ENCODE data around the gene PDE6C.

PDE6C gene

DNA sequence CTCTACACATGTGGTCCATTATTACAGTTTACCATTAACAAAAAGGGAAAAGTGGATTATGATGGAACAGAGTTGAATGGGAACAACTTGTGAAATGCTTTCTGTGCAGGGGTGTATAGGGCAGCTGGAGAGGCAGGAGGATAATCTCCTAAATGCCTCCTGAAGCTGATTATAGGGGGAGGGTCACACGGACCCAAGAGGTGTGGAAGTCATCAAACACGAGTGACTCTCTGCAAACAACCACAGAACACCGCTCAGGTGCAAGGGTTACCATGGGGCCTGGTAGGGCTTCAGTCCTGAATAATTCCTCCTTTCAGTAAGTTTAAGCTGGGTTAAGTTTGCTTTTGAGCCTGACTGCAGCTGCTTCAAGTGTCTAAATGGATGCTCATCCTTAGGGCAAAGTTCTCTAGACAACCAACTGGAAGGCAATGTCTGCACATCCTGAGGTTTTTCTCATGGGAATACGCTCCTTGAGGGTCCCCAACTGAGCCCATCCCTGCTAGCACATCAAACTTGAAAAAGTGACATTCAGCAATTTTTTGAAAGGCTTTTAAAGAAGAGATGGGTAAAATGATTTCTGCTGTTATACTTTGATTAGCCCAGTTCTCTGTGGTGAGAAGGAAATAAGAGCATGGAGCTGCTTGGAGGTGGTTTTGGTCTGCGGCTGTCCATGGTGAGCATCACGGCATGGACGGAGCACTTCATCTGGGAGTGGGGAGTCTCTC, 1.9 kb downstream of the PDE6C start:
- TF ChIP-seq, protein P1, sequence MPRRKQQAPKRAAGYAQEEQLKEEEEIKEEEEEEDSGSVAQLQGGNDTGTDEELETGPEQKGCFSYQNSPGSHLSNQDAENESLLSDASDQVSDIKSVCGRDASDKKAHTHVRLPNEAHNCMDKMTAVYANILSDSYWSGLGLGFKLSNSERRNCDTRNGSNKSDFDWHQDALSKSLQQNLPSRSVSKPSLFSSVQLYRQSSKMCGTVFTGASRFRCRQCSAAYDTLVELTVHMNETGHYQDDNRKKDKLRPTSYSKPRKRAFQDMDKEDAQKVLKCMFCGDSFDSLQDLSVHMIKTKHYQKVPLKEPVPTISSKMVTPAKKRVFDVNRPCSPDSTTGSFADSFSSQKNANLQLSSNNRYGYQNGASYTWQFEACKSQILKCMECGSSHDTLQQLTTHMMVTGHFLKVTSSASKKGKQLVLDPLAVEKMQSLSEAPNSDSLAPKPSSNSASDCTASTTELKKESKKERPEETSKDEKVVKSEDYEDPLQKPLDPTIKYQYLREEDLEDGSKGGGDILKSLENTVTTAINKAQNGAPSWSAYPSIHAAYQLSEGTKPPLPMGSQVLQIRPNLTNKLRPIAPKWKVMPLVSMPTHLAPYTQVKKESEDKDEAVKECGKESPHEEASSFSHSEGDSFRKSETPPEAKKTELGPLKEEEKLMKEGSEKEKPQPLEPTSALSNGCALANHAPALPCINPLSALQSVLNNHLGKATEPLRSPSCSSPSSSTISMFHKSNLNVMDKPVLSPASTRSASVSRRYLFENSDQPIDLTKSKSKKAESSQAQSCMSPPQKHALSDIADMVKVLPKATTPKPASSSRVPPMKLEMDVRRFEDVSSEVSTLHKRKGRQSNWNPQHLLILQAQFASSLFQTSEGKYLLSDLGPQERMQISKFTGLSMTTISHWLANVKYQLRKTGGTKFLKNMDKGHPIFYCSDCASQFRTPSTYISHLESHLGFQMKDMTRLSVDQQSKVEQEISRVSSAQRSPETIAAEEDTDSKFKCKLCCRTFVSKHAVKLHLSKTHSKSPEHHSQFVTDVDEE (CRISPR knock-in tag; IDR thresholded peaks at IDR 0.05): no peak
- TF ChIP-seq RARB (CRISPR knock-in tag; IDR thresholded peaks at IDR 0.05) (no peak), ZFP3 (CRISPR knock-in tag; IDR thresholded peaks at IDR 0.05) (no peak), TCF4 (CRISPR knock-in tag; IDR thresholded peaks at IDR 0.05; ENCODE audit: borderline replicate concordance) (no peak), ZC3H10 (CRISPR knock-in tag; IDR thresholded peaks at IDR 0.05) (no peak), ZNF8 (CRISPR knock-in tag; IDR thresholded peaks at IDR 0.05) (no peak), ZNF70 (CRISPR knock-in tag; IDR thresholded peaks at IDR 0.05) (no peak), GLIS3 (CRISPR knock-in tag; IDR thresholded peaks at IDR 0.05) (no peak), PPARA (CRISPR knock-in tag; IDR thresholded peaks at IDR 0.05; ENCODE audit: borderline replicate concordance) (no peak)
- TF ChIP-seq, protein P2, sequence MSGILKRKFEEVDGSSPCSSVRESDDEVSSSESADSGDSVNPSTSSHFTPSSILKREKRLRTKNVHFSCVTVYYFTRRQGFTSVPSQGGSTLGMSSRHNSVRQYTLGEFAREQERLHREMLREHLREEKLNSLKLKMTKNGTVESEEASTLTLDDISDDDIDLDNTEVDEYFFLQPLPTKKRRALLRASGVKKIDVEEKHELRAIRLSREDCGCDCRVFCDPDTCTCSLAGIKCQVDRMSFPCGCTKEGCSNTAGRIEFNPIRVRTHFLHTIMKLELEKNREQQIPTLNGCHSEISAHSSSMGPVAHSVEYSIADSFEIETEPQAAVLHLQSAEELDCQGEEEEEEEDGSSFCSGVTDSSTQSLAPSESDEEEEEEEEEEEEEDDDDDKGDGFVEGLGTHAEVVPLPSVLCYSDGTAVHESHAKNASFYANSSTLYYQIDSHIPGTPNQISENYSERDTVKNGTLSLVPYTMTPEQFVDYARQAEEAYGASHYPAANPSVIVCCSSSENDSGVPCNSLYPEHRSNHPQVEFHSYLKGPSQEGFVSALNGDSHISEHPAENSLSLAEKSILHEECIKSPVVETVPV (CRISPR knock-in tag; IDR thresholded peaks at IDR 0.05): no peak
- TF ChIP-seq, protein P3, sequence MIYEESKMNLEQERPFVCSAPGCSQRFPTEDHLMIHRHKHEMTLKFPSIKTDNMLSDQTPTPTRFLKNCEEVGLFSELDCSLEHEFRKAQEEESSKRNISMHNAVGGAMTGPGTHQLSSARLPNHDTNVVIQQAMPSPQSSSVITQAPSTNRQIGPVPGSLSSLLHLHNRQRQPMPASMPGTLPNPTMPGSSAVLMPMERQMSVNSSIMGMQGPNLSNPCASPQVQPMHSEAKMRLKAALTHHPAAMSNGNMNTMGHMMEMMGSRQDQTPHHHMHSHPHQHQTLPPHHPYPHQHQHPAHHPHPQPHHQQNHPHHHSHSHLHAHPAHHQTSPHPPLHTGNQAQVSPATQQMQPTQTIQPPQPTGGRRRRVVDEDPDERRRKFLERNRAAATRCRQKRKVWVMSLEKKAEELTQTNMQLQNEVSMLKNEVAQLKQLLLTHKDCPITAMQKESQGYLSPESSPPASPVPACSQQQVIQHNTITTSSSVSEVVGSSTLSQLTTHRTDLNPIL (CRISPR knock-in tag; IDR thresholded peaks at IDR 0.05; ENCODE audit: low read depth): no peak

DNA sequence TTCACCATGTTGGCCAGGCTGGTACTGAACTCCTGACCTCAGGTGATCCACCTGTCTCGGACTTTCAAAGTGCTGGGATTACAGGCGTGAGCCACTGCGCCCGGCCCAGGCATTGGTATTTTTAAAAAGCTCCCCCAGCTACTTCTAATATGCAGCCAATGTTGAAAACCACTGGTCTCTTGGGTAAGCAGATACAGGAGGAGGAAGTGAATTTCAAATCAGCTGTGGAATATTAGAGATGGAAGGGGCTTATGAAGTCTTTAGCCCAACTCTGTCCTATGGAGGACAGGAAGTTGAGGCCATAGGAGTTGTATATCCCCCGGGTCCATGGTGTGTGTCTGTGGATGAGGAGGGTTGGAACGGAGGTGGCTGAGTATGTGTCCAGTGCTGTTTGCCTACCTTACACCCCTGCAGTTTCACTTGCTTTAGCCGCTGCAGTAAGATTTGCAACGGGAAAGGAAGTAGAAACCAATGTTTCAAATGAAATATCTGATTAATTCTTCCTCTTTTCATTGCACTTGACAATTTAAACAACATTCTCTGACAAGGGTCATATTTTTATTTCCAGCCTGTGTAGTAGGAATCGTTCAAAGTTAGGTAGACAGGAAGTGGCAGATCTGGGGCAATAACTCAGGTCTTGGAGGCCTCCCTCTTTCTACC, 3.4 kb downstream of the PDE6C start:
- TF ChIP-seq, protein P2 (CRISPR knock-in tag; IDR thresholded peaks at IDR 0.05): no peak
- TF ChIP-seq TCF4 (CRISPR knock-in tag; IDR thresholded peaks at IDR 0.05; ENCODE audit: borderline replicate concordance): no peak
- TF ChIP-seq ARNTL (CRISPR knock-in tag; IDR thresholded peaks at IDR 0.05; ENCODE audit: borderline replicate concordance, low read depth): no peak
- no peak for TF ChIP-seq ZNF565 (CRISPR knock-in tag; conservative IDR thresholded peaks at IDR 0.05; ENCODE audit: low read depth)
- TF ChIP-seq OSR1 (CRISPR knock-in tag; IDR thresholded peaks at IDR 0.05): no peak
- no peak for TF ChIP-seq ZC3H10 (CRISPR knock-in tag; IDR thresholded peaks at IDR 0.05)
- TF ChIP-seq ESRRG (CRISPR knock-in tag; IDR thresholded peaks at IDR 0.05): no peak
- TF ChIP-seq, protein P4, sequence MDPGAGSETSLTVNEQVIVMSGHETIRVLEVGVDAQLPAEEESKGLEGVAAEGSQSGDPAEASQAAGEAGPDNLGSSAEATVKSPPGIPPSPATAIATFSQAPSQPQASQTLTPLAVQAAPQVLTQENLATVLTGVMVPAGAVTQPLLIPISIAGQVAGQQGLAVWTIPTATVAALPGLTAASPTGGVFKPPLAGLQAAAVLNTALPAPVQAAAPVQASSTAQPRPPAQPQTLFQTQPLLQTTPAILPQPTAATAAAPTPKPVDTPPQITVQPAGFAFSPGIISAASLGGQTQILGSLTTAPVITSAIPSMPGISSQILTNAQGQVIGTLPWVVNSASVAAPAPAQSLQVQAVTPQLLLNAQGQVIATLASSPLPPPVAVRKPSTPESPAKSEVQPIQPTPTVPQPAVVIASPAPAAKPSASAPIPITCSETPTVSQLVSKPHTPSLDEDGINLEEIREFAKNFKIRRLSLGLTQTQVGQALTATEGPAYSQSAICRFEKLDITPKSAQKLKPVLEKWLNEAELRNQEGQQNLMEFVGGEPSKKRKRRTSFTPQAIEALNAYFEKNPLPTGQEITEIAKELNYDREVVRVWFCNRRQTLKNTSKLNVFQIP (CRISPR knock-in tag; IDR thresholded peaks at IDR 0.05; ENCODE audit: borderline replicate concordance, low read depth): no peak
- TF ChIP-seq SNAI2 (CRISPR knock-in tag; IDR thresholded peaks at IDR 0.05): no peak
- TF ChIP-seq GLIS3 (CRISPR knock-in tag; IDR thresholded peaks at IDR 0.05): no peak
- TF ChIP-seq PPARA (CRISPR knock-in tag; IDR thresholded peaks at IDR 0.05; ENCODE audit: borderline replicate concordance): no peak
- TF ChIP-seq TOX (CRISPR knock-in tag; IDR thresholded peaks at IDR 0.05; ENCODE audit: borderline replicate concordance): no peak
- TF ChIP-seq CSDC2 (CRISPR knock-in tag; IDR thresholded peaks at IDR 0.05): no peak
- TF ChIP-seq, protein P5, sequence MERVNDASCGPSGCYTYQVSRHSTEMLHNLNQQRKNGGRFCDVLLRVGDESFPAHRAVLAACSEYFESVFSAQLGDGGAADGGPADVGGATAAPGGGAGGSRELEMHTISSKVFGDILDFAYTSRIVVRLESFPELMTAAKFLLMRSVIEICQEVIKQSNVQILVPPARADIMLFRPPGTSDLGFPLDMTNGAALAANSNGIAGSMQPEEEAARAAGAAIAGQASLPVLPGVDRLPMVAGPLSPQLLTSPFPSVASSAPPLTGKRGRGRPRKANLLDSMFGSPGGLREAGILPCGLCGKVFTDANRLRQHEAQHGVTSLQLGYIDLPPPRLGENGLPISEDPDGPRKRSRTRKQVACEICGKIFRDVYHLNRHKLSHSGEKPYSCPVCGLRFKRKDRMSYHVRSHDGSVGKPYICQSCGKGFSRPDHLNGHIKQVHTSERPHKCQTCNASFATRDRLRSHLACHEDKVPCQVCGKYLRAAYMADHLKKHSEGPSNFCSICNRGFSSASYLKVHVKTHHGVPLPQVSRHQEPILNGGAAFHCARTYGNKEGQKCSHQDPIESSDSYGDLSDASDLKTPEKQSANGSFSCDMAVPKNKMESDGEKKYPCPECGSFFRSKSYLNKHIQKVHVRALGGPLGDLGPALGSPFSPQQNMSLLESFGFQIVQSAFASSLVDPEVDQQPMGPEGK (CRISPR knock-in tag; IDR thresholded peaks at IDR 0.05; ENCODE audit: borderline replicate concordance): no peak
- TF ChIP-seq ZFP30 (CRISPR knock-in tag; IDR thresholded peaks at IDR 0.05): no peak
- no peak for ATAC-seq

More for the DNA sequence above, 1.9 kb downstream of the PDE6C start:
- ATAC-seq: no peak
